ENCODE data around the gene ANKH. TPM values are rescaled to one million over a fixed set of nuclear protein-coding genes. Genes with fewer than 3 reads are reported as not detected.

The ANKH gene
- total and polyA plus RNA-seq, 10 of the 15 experiments (the other 5 are each of a cell fraction or from before 2014, with no cell fraction given): 2.1 to 43.9 (median 14.4) TPM

DNA sequence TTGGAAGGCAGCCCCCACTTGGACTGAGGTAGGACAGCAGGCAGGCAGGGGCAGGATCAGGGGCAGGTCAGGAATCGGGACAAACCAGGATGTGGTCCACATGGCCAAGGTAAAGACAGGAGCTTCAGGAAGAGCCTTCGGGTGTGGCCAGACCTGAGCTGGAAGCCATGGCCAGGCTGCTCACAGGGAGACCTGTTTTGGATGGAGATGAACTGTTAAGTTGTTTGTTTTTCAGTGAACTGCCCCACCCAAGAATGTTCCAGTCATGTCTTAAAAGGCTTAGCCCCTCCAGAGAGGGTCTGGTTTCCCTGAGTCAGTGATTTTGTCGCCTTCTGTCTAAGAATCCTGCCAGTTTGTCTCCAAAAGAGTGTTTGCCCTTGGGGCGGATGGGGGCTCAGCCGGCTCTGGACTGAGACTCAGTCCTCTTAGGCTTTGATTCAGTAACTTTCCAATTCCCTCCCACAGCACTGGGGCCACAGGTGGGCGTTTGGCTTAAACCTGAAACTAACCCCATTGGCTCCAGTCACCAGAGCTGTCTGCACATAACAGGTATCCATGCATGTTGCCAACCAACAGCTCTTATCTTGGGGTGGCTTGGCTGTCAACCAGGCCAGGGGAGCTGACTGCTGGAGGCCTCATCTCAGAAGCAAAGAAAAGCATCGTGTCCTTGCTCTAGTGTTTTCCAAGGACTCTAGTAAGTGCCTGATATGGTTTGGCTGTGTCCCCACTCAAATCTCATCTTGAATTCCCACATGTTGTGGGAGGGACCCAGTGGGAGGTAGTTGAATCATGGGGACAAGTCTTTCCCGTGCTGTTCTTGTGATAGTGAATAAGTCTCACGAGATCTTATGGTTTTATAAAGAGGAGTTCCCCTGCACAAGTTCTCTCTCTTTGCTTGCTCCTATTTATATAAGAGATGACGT is 11.3 kb upstream of the ANKH start:
- RAD21 ChIA-PET (ENCODE audit: unreplicated experiment): no interaction called here
- Histone ChIP-seq H3K27ac (ENCODE audit: control insufficient read depth, insufficient read depth) (no peak overlapping the region), H4K20me1 (ENCODE audit: control insufficient read depth, insufficient read depth) (no peaks in the 10 kb centered on the region), H3K4me2 (ENCODE audit: control insufficient read depth, insufficient read depth) (no peak overlapping the region), H3K4me1 (ENCODE audit: control insufficient read depth, insufficient read depth, low read length) (no peaks in the 10 kb centered on the region), H3K27me3 (replicated peaks in 1 of 2; ENCODE audit: control insufficient read depth in 2 of 2, insufficient read depth in 2 of 2, low read length in 1 of 2) (no peaks in the 10 kb centered on the region; a peak in 1 of 4 replicates), H3K9me3 (replicated peaks; ENCODE audit: control insufficient read depth, insufficient read depth, low read length) (no peaks in the 10 kb centered on the region), H3K9ac (ENCODE audit: control insufficient read depth, insufficient read depth, low read length) (no peak overlapping the region), H3K36me3 (ENCODE audit: control insufficient read depth in 2 of 2, insufficient read depth in 2 of 2, low read length in 1 of 2) (no peaks in the 10 kb centered on the region), H3K79me2 (ENCODE audit: control insufficient read depth, insufficient read depth, low read length) (no peaks in the 10 kb centered on the region), H3K4me3 (no peak overlapping the region), H2AFZ (ENCODE audit: control insufficient read depth, low read depth, low read length) (no peak overlapping the region)
- ATAC-seq (no peak), FAIRE-seq (no peak), DNase-seq (ENCODE audit: low read depth, low spot score) (no peak)
- 49% methylated on average over 10 of the region's 10 CpGs for WGBS (ENCODE audit: insufficient coverage, insufficient replicate concordance, low lambda C conversion rate, missing lambda C conversion rate)
- intact Hi-C loops (cut with micrococcal nuclease; ENCODE audit: unreplicated experiment): no loop called here
- SMC1A ChIA-PET (ENCODE audit: uncharacterized antibody, unreplicated experiment): interaction anchor here (0.8 kb wide), 1 partner anchor 10 kb away, joined by 4 read pairs; no protein-coding TSS in a partner anchor
- TF ChIP-seq, protein P1, sequence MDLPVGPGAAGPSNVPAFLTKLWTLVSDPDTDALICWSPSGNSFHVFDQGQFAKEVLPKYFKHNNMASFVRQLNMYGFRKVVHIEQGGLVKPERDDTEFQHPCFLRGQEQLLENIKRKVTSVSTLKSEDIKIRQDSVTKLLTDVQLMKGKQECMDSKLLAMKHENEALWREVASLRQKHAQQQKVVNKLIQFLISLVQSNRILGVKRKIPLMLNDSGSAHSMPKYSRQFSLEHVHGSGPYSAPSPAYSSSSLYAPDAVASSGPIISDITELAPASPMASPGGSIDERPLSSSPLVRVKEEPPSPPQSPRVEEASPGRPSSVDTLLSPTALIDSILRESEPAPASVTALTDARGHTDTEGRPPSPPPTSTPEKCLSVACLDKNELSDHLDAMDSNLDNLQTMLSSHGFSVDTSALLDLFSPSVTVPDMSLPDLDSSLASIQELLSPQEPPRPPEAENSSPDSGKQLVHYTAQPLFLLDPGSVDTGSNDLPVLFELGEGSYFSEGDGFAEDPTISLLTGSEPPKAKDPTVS (IDR thresholded peaks at IDR 0.05; ENCODE audit: low read depth, low read length): no peak
- TF ChIP-seq, protein P2, sequence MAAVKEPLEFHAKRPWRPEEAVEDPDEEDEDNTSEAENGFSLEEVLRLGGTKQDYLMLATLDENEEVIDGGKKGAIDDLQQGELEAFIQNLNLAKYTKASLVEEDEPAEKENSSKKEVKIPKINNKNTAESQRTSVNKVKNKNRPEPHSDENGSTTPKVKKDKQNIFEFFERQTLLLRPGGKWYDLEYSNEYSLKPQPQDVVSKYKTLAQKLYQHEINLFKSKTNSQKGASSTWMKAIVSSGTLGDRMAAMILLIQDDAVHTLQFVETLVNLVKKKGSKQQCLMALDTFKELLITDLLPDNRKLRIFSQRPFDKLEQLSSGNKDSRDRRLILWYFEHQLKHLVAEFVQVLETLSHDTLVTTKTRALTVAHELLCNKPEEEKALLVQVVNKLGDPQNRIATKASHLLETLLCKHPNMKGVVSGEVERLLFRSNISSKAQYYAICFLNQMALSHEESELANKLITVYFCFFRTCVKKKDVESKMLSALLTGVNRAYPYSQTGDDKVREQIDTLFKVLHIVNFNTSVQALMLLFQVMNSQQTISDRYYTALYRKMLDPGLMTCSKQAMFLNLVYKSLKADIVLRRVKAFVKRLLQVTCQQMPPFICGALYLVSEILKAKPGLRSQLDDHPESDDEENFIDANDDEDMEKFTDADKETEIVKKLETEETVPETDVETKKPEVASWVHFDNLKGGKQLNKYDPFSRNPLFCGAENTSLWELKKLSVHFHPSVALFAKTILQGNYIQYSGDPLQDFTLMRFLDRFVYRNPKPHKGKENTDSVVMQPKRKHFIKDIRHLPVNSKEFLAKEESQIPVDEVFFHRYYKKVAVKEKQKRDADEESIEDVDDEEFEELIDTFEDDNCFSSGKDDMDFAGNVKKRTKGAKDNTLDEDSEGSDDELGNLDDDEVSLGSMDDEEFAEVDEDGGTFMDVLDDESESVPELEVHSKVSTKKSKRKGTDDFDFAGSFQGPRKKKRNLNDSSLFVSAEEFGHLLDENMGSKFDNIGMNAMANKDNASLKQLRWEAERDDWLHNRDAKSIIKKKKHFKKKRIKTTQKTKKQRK (IDR thresholded peaks at IDR 0.05; ENCODE audit: low read depth, low read length): no peak
- TF ChIP-seq, protein P3, sequence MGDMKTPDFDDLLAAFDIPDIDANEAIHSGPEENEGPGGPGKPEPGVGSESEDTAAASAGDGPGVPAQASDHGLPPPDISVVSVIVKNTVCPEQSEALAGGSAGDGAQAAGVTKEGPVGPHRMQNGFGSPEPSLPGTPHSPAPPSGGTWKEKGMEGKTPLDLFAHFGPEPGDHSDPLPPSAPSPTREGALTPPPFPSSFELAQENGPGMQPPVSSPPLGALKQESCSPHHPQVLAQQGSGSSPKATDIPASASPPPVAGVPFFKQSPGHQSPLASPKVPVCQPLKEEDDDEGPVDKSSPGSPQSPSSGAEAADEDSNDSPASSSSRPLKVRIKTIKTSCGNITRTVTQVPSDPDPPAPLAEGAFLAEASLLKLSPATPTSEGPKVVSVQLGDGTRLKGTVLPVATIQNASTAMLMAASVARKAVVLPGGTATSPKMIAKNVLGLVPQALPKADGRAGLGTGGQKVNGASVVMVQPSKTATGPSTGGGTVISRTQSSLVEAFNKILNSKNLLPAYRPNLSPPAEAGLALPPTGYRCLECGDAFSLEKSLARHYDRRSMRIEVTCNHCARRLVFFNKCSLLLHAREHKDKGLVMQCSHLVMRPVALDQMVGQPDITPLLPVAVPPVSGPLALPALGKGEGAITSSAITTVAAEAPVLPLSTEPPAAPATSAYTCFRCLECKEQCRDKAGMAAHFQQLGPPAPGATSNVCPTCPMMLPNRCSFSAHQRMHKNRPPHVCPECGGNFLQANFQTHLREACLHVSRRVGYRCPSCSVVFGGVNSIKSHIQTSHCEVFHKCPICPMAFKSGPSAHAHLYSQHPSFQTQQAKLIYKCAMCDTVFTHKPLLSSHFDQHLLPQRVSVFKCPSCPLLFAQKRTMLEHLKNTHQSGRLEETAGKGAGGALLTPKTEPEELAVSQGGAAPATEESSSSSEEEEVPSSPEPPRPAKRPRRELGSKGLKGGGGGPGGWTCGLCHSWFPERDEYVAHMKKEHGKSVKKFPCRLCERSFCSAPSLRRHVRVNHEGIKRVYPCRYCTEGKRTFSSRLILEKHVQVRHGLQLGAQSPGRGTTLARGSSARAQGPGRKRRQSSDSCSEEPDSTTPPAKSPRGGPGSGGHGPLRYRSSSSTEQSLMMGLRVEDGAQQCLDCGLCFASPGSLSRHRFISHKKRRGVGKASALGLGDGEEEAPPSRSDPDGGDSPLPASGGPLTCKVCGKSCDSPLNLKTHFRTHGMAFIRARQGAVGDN (IDR thresholded peaks at IDR 0.05): no peak
- BruUV-seq (replicated peaks): no TSS peak
- CTCF ChIA-PET: interaction anchor here (0.9 kb wide), 1 partner anchor 10 kb away, joined by 4 read pairs; no protein-coding TSS in a partner anchor
- in situ Hi-C loops (cut with MboI): no loop called here
- POLR2A ChIA-PET: no interaction called here

Measured in GM12878 (cell line).